ENCODE results near the gene FGD6. TPM values are rescaled to one million over a fixed set of nuclear protein-coding genes. Genes with fewer than 3 reads are reported as not detected.
A peak's percentile ranks its signal among the peaks of the same experiment; 100 is the strongest.

FGD6 gene
- total and polyA plus RNA-seq, 8 donors = 13.8 to 36.0 (median 16.0) TPM

DNA sequence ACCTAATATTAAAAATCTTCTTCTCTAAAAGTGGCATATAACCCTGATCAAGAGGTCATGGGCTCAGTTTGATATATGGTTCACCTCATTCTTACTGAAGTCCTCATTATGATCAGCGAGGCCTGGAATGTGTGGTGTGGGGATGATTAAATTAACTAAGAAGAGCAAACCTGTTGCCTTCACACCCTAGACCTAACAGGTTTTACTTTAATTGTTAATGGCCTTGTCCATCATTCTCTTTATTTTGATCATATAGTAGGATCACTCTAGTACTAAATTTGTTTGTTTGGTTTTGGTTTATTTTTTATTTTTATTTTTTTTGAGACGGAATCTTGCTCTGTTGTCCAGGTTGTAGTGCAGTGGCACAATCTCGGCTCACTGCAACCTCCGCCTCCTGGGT is 43.8 kb upstream of the FGD6 start:
- no peak for DNase-seq
- H3K9me3 ChIP-seq = no peaks in the 10 kb centered on the region
- H3K4me3 ChIP-seq = no peak overlapping the region
- intact Hi-C loops (cut with DNase I) = no loop called here
- TF ChIP-seq, protein P1, sequence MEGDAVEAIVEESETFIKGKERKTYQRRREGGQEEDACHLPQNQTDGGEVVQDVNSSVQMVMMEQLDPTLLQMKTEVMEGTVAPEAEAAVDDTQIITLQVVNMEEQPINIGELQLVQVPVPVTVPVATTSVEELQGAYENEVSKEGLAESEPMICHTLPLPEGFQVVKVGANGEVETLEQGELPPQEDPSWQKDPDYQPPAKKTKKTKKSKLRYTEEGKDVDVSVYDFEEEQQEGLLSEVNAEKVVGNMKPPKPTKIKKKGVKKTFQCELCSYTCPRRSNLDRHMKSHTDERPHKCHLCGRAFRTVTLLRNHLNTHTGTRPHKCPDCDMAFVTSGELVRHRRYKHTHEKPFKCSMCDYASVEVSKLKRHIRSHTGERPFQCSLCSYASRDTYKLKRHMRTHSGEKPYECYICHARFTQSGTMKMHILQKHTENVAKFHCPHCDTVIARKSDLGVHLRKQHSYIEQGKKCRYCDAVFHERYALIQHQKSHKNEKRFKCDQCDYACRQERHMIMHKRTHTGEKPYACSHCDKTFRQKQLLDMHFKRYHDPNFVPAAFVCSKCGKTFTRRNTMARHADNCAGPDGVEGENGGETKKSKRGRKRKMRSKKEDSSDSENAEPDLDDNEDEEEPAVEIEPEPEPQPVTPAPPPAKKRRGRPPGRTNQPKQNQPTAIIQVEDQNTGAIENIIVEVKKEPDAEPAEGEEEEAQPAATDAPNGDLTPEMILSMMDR (IDR thresholded peaks at IDR 0.05) = no peak
- H3K27ac ChIP-seq = no peak overlapping the region
- H3K27me3 ChIP-seq = no peaks in the 10 kb centered on the region
- peaks cover 0 to 14% of the 10 kb centered on the region in 2 donors for H3K4me1 ChIP-seq
- H3K36me3 ChIP-seq = peaks cover 0 to 35% of the 10 kb centered on the region in 2 donors
- no peak for ATAC-seq

GRCh38 chr12:95259368-95259767 is 42.1 kb upstream of the FGD6 start:
- TF ChIP-seq, protein P1 (IDR thresholded peaks at IDR 0.05) = no peak
- DNase-seq (no peak), ATAC-seq (peak; percentile 82)
- H3K27me3 ChIP-seq = no peaks in the 10 kb centered on the region
- H3K27ac ChIP-seq = peak overlapping the region in 1 of 2 donors; percentile 15
- H3K4me1 ChIP-seq = peaks cover 0 to 14% of the 10 kb centered on the region in 2 donors
- no peak overlapping the region for H3K4me3 ChIP-seq
- no peaks in the 10 kb centered on the region for H3K9me3 ChIP-seq
- peaks cover 0 to 46% of the 10 kb centered on the region in 2 donors for H3K36me3 ChIP-seq
- intact Hi-C loops (cut with DNase I) = no loop called here

GRCh38 chr12:95258803-95259202 is 41.5 kb upstream of the FGD6 start:
- Histone ChIP-seq H3K9me3 (no peaks in the 10 kb centered on the region), H3K4me3 (no peak overlapping the region), H3K4me1 (peaks cover 0 to 14% of the 10 kb centered on the region in 2 donors), H3K27me3 (no peaks in the 10 kb centered on the region), H3K27ac (peak overlapping the region in 1 of 2 donors; percentile 15), H3K36me3 (peaks cover 0 to 49% of the 10 kb centered on the region in 2 donors)
- TF ChIP-seq, protein P1 (IDR thresholded peaks at IDR 0.05) = no peak
- intact Hi-C loops (cut with DNase I) = no loop called here
- DNase-seq (no peak), ATAC-seq (no peak)

DNA sequence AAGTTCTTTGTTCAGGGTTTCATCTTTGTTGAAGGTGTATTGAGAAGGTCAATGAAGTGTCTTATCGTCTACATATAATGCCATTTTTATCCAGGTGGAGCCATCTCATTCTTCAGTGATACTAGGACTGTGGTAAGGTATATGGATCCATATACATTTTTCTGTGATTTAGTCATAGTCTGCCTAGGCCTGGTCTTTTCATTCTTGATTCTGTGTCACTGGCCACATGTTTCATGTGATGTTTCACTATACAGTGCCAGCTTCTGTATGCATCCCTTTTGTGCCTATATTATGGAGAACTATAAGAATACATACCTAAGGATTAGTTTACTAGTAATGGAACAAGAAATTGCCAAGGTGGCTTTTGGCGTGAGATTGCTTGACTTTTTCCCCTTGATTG is 40.9 kb upstream of the FGD6 start:
- H3K4me3 ChIP-seq = no peak overlapping the region
- intact Hi-C loops (cut with DNase I) = no loop called here
- H3K36me3 ChIP-seq = peaks cover 0 to 49% of the 10 kb centered on the region in 2 donors
- peaks cover 0 to 14% of the 10 kb centered on the region in 2 donors for H3K4me1 ChIP-seq
- no peak for DNase-seq
- H3K27me3 ChIP-seq = no peaks in the 10 kb centered on the region
- ATAC-seq = no peak
- TF ChIP-seq, protein P1 (IDR thresholded peaks at IDR 0.05) = no peak
- no peak overlapping the region for H3K27ac ChIP-seq
- H3K9me3 ChIP-seq = no peaks in the 10 kb centered on the region

DNA sequence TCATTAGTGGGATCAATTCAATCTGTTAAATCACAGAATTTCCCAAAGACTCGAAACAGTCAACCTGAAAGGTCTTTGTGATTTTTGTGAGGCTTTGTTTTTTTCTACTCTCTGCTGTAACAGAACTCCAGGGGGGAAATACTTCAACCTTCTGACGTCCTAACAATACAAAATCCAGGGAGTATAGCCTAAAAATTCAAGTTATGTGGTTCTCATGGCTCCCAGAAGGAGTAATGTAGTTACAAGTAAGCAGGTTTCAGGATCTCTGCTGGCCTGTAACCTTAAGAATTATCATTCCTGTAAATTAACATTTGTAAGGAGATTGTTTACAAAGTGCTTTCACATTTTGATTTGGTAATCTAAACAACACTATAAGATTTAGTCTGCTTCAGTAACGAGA is 40.3 kb upstream of the FGD6 start:
- intact Hi-C loops (cut with DNase I) = no loop called here
- no peaks in the 10 kb centered on the region for H3K27me3 ChIP-seq
- ATAC-seq = no peak
- peaks cover 0 to 53% of the 10 kb centered on the region in 2 donors for H3K36me3 ChIP-seq
- no peaks in the 10 kb centered on the region for H3K9me3 ChIP-seq
- peaks cover 0 to 14% of the 10 kb centered on the region in 2 donors for H3K4me1 ChIP-seq
- H3K4me3 ChIP-seq = no peak overlapping the region
- no peak overlapping the region for H3K27ac ChIP-seq
- TF ChIP-seq, protein P1 (IDR thresholded peaks at IDR 0.05) = no peak
- DNase-seq = no peak

All from left lung (tissue), 10 donors.